ENCODE data around the gene TCP11L2.

DNA sequence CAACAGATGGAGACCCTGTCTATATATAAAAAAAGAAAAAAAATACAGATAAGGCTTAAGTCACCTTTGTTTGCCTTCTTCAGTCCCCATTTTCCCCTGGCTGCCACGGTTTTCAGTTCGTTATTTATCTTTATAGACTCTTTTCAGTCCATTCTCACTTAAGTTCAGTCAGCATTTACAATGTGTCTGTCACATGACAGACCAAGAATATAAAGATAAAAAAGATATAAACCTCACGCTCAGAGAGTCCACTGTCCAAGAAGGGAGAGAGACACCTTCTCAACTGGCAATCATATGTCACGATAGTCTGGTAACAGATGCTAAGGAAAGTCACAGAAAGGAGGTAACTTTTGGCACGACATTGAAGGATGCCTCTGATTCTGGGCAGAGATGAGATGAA, 41.6 kb downstream of the TCP11L2 start:
- no peak for TF ChIP-seq EZH2 (IDR thresholded peaks at IDR 0.05; ENCODE audit: insufficient read depth, poor library complexity, severe bottlenecking)
- no peak for TF ChIP-seq EZH2phosphoT487 (IDR thresholded peaks at IDR 0.05; ENCODE audit: insufficient read depth, low read depth)
